ENCODE data around the gene LARGE1.
A peak's percentile ranks its signal among the peaks of the same experiment; 100 is the strongest.
"Not testable (repeated sequence)": the region's sequence is repeated elsewhere in the genome, so short reads cannot be mapped to it uniquely, and the experiment has no call there.

The LARGE1 gene

GRCh38 chr22:33857767-33858166 lies 62.5 kb downstream of the LARGE1 start:
- not testable (repeated sequence) for DNase-seq

- no peak for DNase-seq
Observed at GRCh38 chr22:33854724-33855123, 65.6 kb downstream of the LARGE1 start.

GRCh38 chr22:33853200-33854097 lies 66.8 kb downstream of the LARGE1 start:
- DNase-seq: peak in 46 of 58 donors; percentile 6 to 66 (median 36)

GRCh38 chr22:33851821-33852384 lies 68.4 kb downstream of the LARGE1 start:
- DNase-seq: no peak

GRCh38 chr22:33851240-33851639 lies 69.0 kb downstream of the LARGE1 start:
- no peak for DNase-seq

- no peak for DNase-seq
Observed at GRCh38 chr22:33850724-33851123, 69.6 kb downstream of the LARGE1 start.

- no peak for DNase-seq
Observed at GRCh38 chr22:33850193-33850592, 70.1 kb downstream of the LARGE1 start.

- DNase-seq: no peak
Observed at GRCh38 chr22:33848251-33848650, 72.0 kb downstream of the LARGE1 start.

GRCh38 chr22:33844273-33844672 lies 76.0 kb downstream of the LARGE1 start:
- no peak for DNase-seq

GRCh38 chr22:33842421-33843094 lies 77.7 kb downstream of the LARGE1 start:
- DNase-seq: no peak

GRCh38 chr22:33842006-33842354 lies 78.3 kb downstream of the LARGE1 start:
- no peak for DNase-seq

GRCh38 chr22:33841281-33842005 lies 78.8 kb downstream of the LARGE1 start:
- DNase-seq: no peak

- no peak for DNase-seq
Observed at GRCh38 chr22:33838644-33839043, 81.6 kb downstream of the LARGE1 start.

GRCh38 chr22:33837826-33838225 lies 82.5 kb downstream of the LARGE1 start:
- no peak for DNase-seq

GRCh38 chr22:33835265-33835664 lies 85.0 kb downstream of the LARGE1 start:
- DNase-seq: no peak

- peak in 2 of 58 donors; percentile 1 to 20 for DNase-seq
Observed at GRCh38 chr22:33832558-33833151, 87.6 kb downstream of the LARGE1 start.

- DNase-seq: no peak
Observed at GRCh38 chr22:33831651-33832050, 88.6 kb downstream of the LARGE1 start.

GRCh38 chr22:33831207-33831606 lies 89.1 kb downstream of the LARGE1 start:
- DNase-seq: no peak

- no peak for DNase-seq
Observed at GRCh38 chr22:33829546-33830280, 90.6 kb downstream of the LARGE1 start.

GRCh38 chr22:33828302-33828701 lies 92.0 kb downstream of the LARGE1 start:
- DNase-seq: no peak

- DNase-seq: no peak
Observed at GRCh38 chr22:33825761-33826160, 94.5 kb downstream of the LARGE1 start.

Data from anterior cingulate cortex (tissue), 58 donors.